Hypothalamus (tissue), 51 donors: ENCODE data around the gene SLC36A3.
"Not testable (repeated sequence)": the region's sequence is repeated elsewhere in the genome, so short reads cannot be mapped to it uniquely, and the experiment has no call there.

Experiments used
- DNase-seq, 51 donors: peaks; one replicate each; lab custom pipeline; 2025; lab: John Stamatoyannopoulos, UW

The SLC36A3 gene

DNA sequence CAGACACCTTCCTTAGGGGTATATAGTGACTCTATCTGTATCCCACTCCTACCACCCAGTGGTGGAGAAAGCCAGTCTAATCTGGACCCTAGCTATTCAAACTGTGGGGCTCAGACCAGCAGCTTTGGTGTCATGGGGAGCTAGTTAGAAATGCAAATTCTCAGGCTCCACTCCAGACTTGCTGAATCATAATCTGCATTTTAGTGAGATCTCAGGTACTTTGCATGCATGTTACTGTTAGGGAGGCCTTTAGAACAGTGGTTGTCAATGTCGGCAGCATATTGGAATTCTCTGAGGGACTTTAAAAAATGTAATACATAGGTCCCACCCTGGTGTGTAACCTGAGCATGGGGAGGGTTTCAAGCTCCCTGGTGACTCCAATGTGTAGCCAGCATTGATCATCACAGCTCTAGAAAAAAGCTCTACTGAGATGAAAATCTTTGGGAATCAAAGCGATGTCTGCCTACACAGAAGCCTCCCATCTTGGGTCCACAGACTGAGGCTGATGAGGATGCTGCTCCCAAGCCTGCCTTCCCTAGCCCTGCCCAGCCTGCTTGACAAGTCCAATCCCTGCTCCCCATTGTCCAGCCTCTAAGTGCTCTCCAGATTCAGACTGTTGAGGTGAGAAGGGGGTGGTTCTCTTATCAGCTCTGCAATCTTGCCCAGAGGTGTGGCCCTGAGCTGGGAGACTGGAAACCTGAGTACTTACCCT is 62.5 kb downstream of the SLC36A3 start:
- no peak for DNase-seq

GRCh38 chr5:151240268-151240835 is 63.2 kb downstream of the SLC36A3 start:
- DNase-seq, result not testable (repeated sequence)

- peak in 34 of 51 donors; percentile 7 to 69 (median 36) for DNase-seq
Measured at GRCh38 chr5:151239237-151239861, 64.2 kb downstream of the SLC36A3 start.

- DNase-seq, result no peak
Measured at GRCh38 chr5:151238303-151238741, 65.2 kb downstream of the SLC36A3 start.

- no peak for DNase-seq
Measured at GRCh38 chr5:151237685-151238084, 65.9 kb downstream of the SLC36A3 start.

DNA sequence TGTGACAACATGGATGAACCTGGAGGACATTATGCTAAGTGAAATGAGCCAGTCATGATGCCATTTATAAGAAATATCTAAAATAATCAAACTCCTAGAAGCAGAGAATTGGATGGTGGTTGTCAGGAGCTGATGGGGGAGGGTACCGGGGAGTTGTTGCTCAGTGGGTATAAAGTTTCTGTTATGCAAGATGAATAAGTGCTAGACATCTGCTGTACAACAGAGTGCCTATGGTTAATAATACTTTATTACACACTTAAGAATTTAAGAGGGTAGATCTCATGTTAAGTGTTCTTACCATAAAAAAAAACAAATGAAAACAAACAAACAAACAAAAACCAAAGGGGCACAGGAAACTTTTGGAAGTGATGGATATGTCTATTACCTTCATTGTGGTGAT is 66.7 kb downstream of the SLC36A3 start:
- no peak for DNase-seq

- not testable (repeated sequence) for DNase-seq
Measured at GRCh38 chr5:151235239-151235571, 68.4 kb downstream of the SLC36A3 start.

DNA sequence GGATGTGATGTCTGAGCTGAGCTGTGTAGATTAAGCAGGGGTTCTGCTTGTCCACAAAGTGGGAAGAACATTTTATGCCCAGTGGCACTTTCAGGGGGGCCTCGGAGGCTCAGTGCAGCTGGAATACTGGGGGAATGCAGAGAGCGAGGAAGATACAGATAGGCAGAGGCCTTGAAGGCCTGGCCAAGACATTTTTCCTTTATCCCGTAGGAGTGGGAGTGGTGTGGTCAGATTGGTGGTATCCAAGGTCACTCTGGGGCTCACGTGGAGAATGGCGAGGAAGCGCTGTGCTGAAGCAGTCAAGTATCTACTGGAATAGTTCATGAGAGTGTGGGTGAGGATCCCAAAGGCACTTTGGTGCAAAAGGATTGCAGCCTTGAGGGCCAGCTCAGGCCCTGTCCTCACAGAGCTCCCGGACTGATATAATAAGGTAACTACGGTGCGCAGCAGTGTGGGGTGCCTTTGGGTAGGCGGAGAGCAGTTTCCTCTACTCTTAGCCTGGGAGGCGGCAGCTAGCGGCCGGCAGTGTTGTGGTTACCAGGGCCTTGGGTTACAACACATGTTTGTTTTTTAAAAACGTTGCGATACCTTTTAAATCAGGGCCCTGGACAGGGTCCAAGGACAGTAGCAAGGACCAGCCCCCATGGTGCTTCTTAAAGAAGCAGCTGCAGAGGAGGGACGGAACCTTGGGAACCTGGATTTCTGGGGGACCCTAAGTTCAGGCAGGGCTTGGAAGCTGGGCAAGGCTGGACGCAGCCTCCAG is 68.9 kb downstream of the SLC36A3 start:
- no peak for DNase-seq

DNA sequence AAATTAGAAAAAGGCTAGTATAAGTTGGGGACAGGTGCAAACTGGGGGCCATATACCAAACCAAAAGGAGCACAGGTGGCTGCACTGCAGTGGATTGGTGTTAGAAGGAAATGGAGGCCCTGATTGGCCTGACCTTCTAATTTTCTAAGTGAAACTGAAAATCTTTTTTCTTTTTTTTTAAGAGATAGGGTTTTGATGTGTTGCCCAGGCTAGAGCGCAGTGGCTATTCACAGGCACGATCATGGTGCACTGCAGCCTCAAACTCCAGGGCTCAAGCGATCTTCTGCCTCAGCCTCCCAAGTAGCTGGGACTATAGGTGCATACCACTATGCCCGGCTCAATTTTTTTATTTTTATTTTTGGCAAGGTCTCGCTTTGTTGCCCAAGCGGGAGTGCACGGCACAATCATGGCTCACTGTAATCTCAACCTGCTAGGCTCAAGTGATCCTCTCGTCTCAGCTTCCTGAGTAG is 69.9 kb downstream of the SLC36A3 start:
- no peak for DNase-seq

DNA sequence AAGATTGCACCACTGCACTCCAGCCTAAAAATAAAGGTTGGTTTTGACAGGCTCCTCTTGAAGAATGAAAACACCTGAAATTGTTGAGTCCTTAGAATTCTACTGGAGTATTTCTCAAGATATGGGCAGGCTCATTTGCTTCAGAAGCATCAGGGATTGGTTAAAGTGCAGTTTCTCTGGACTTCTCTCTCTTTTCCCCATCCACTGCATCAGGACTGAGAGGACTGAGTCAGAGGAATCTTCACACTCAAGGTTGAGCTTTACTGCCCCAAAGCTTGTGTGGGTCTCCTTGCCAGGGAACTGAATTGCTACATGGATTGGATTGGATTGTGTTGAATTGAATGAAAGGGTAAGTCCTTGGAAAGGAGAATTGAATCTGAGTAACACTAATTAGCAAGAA is 72.2 kb downstream of the SLC36A3 start:
- no peak for DNase-seq

DNA sequence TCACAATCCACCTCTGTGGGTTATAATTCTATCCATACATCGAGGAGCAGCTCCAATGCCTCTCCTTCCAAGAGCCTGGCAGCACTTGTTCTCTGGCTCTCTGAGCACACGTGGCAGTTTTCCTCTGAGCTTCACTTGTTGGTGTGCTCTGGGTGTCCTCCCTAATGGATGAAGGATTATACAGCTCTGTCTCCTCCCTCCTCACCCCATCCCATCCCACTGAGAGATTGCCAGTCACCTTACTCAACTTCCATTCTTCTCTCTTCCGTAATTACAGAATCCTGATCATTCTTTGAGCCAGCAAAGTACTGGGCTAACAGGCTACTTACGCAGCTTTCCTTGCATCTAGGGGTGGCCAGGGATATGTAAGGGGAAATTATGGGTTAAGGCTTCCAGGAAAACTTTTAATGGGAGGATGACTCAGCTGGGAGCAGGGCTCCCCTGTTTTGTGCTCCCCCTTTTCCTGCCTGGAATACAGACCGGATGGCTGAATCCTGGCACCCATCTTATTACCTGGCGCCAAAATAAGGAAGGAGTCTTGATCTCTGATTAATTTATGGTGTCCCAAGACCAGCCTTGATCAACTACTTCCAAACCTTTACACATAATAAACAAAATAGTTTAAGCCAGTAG is 73.4 kb downstream of the SLC36A3 start:
- no peak for DNase-seq

DNA sequence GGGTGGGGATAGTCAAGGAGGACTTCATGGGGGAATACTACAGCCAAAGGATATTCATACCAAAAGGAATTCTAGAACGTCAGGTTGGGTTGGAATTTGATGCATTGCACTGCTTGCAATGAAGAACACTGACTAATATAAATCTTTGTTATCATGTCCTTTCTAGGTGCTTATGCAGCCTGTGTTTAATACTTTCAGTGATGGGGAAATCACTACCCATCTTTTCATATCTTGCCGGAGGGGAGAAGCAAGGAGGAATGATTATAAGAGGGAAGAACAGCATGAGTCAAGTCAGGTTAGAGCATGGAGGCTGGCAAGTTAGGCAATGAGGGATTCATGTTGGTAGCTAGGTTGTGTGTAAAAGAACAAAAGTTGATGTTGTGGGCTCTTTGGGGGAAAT is 74.6 kb downstream of the SLC36A3 start:
- DNase-seq, result no peak

- no peak for DNase-seq
Measured at GRCh38 chr5:151227918-151228447, 75.6 kb downstream of the SLC36A3 start.
